Effector memory CD4-positive, alpha-beta T cell (primary cell): ENCODE data around the gene SPI1.

Experiments
- DNase-seq, 3 donors: peaks; one replicate each; pipeline ENCODE4 v3.0.0-alpha.2; 2020
- H3K27ac ChIP-seq: 2 replicates; pipeline ENCODE4 v1.7.0; 2013; ENCODE audit warnings: mild to moderate bottlenecking, low read length, moderate library complexity; ENCODE audit not compliant: insufficient read depth, poor library complexity, severe bottlenecking
- H3K27me3 ChIP-seq: replicated peaks from 2 replicates; pipeline ENCODE4 v1.7.0; 2013; ENCODE audit warnings: mild to moderate bottlenecking, low read length; ENCODE audit not compliant: insufficient read depth, control insufficient read depth, poor library complexity, severe bottlenecking
- H3K36me3 ChIP-seq: 2 replicates; pipeline ENCODE4 v1.7.0; 2013; ENCODE audit warnings: mild to moderate bottlenecking, low read length, moderate library complexity; ENCODE audit not compliant: control insufficient read depth, insufficient read depth
- H3K4me1 ChIP-seq: 2 replicates; pipeline ENCODE4 v1.7.0; 2013; ENCODE audit warnings: low read length, mild to moderate bottlenecking; ENCODE audit not compliant: control insufficient read depth, insufficient read depth, poor library complexity, severe bottlenecking
- H3K4me3 ChIP-seq: 2 replicates; pipeline ENCODE4 v1.7.0; 2013; ENCODE audit warnings: low read length, low read depth, mild to moderate bottlenecking; ENCODE audit not compliant: insufficient read depth, poor library complexity, severe bottlenecking
- H3K9me3 ChIP-seq: 2 replicates; pipeline ENCODE4 v1.7.0; 2013; ENCODE audit warnings: mild to moderate bottlenecking, low read length, moderate library complexity; ENCODE audit not compliant: control insufficient read depth

The SPI1 gene

GRCh38 chr11:47305734-47306483 is 72.4 kb downstream of the SPI1 start:
- Histone ChIP-seq H3K36me3 (peaks cover 90% of the 10 kb centered on the region), H3K9me3 (no peaks in the 10 kb centered on the region), H3K27me3 (no peaks in the 10 kb centered on the region), H3K4me3 (no peak overlapping the region), H3K4me1 (no peaks in the 10 kb centered on the region), H3K27ac (no peak overlapping the region)
- DNase-seq = no peak
